Measurements from ENCODE around the gene CAPG.

CAPG gene

GRCh38 chr2:85354286-85355072 lies 55.7 kb downstream of the CAPG start, which contains the start of the genes ELMOD3 and RETSAT (continued):
- TF ChIP-seq ZBTB11 (tag by site-specific recombination; conservative IDR thresholded peaks at IDR 0.05; ENCODE audit: low read depth) (peak; percentile 50), EGR2 (tag by site-specific recombination; IDR thresholded peaks at IDR 0.05; ENCODE audit: low read depth) (no peak), SCRT2 (tag by site-specific recombination; IDR thresholded peaks at IDR 0.05) (no peak), KLF7 (tag by site-specific recombination; IDR thresholded peaks at IDR 0.05; ENCODE audit: borderline replicate concordance) (peak; percentile 12; the same call in 1 of the 2 replicates), PRDM1 (tag by site-specific recombination; IDR thresholded peaks at IDR 0.05) (no peak), ZNF394 (tag by site-specific recombination; IDR thresholded peaks at IDR 0.05; ENCODE audit: borderline replicate concordance) (peak; percentile 34; the same call in 1 of the 2 replicates), HOXC10 (CRISPR knock-in tag; IDR thresholded peaks at IDR 0.05) (no peak), ZFHX2 (tag by site-specific recombination; conservative IDR thresholded peaks at IDR 0.05) (no peak), REPIN1 (tag by site-specific recombination; IDR thresholded peaks at IDR 0.05; ENCODE audit: low read depth) (no peak), ZNF629 (tag by site-specific recombination; IDR thresholded peaks at IDR 0.05) (peak; percentile 65; the same call in 1 of the 2 replicates), ZNF341 (tag by site-specific recombination; IDR thresholded peaks at IDR 0.05; ENCODE audit: low read depth) (peak; percentile 92), ZIC2 (tag by site-specific recombination; IDR thresholded peaks at IDR 0.05) (peak; percentile 9; the same call in 1 of the 2 replicates), ZNF121 (tag by site-specific recombination; IDR thresholded peaks at IDR 0.05) (peak; percentile 73; the same call in 1 of the 2 replicates), ZSCAN30 (tag by site-specific recombination; IDR thresholded peaks at IDR 0.05) (peak; percentile 68; the same call in 1 of the 2 replicates), ZNF37A (tag by site-specific recombination; IDR thresholded peaks at IDR 0.05) (no peak), ZFP69B (tag by site-specific recombination; IDR thresholded peaks at IDR 0.05) (no peak), ZNF398 (tag by site-specific recombination; IDR thresholded peaks at IDR 0.05) (no peak), ZEB2 (tag by site-specific recombination; IDR thresholded peaks at IDR 0.05) (peak; percentile 53; the same call in 1 of the 2 replicates), ZNF596 (tag by site-specific recombination; IDR thresholded peaks at IDR 0.05) (no peak), ZNF624 (tag by site-specific recombination; IDR thresholded peaks at IDR 0.05) (no peak), ZXDB (tag by site-specific recombination; IDR thresholded peaks at IDR 0.05) (peak; percentile 64; the same call in 1 of the 2 replicates), ZNF132 (tag by site-specific recombination; IDR thresholded peaks at IDR 0.05; ENCODE audit: borderline replicate concordance) (no peak), KLF8 (tag by site-specific recombination; IDR thresholded peaks at IDR 0.05) (0 out of 2 replicates have a peak, but pooled peaks have one; percentile 53), ZNF510 (tag by site-specific recombination; IDR thresholded peaks at IDR 0.05; ENCODE audit: insufficient replicate concordance) (no peak), ZNF785 (tag by site-specific recombination; IDR thresholded peaks at IDR 0.05) (no peak), ZNF2 (tag by site-specific recombination; IDR thresholded peaks at IDR 0.05) (peak; percentile 54; the same call in 1 of the 2 replicates), ZNF777 (tag by site-specific recombination; IDR thresholded peaks at IDR 0.05; ENCODE audit: borderline replicate concordance) (no peak), ZBTB17 (tag by site-specific recombination; IDR thresholded peaks at IDR 0.05) (peak; percentile 90), ZBTB26 (tag by site-specific recombination; optimal IDR thresholded peaks at IDR 0.05) (peak; percentile 14), ZBTB6 (tag by site-specific recombination; IDR thresholded peaks at IDR 0.05) (peak; percentile 69; the same call in 1 of the 2 replicates), ZNF645 (tag by site-specific recombination; IDR thresholded peaks at IDR 0.05) (no peak), KLF16 (tag by site-specific recombination; IDR thresholded peaks at IDR 0.05) (peak; percentile 15; the same call in 1 of the 2 replicates)

Measured in HEK293 (cell line).